Measurements from ENCODE around the gene MMP21.

Gene MMP21

DNA sequence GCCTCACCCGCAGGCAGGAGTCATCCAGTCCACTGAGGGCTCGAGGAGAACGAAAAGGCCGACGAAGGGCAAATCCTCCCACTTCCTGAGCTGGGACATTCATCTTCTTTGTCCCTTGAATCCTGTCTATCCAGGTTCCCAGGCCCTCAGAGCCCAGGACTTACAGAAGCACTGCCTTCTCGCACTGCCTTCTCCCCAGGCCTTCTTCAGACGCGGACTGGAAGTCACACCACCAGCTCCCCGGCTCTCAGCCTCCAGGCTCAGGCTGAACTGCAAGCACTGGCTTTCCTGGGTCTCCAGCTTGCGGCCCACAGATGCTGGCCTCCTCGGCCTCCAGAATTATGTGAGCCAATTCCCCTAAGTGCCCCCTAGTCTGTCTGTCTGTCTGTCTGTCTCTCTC is 6.4 kb upstream of the MMP21 start:
- TF ChIP-seq, protein P1, sequence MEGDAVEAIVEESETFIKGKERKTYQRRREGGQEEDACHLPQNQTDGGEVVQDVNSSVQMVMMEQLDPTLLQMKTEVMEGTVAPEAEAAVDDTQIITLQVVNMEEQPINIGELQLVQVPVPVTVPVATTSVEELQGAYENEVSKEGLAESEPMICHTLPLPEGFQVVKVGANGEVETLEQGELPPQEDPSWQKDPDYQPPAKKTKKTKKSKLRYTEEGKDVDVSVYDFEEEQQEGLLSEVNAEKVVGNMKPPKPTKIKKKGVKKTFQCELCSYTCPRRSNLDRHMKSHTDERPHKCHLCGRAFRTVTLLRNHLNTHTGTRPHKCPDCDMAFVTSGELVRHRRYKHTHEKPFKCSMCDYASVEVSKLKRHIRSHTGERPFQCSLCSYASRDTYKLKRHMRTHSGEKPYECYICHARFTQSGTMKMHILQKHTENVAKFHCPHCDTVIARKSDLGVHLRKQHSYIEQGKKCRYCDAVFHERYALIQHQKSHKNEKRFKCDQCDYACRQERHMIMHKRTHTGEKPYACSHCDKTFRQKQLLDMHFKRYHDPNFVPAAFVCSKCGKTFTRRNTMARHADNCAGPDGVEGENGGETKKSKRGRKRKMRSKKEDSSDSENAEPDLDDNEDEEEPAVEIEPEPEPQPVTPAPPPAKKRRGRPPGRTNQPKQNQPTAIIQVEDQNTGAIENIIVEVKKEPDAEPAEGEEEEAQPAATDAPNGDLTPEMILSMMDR (IDR thresholded peaks at IDR 0.05; ENCODE audit: low read depth, low read length, missing control alignments) = no peak
- no peak for DNase-seq (ENCODE audit: low read depth)
- no peak overlapping the region for H3K4me3 ChIP-seq (ENCODE audit: low read depth, low read length)

- DNase-seq (ENCODE audit: low read depth) = no peak
- H3K4me3 ChIP-seq (ENCODE audit: low read depth, low read length) = no peak overlapping the region
- TF ChIP-seq, protein P1 (IDR thresholded peaks at IDR 0.05; ENCODE audit: low read depth, low read length, missing control alignments) = no peak
These were observed 5.8 kb upstream of the MMP21 start for GRCh38 chr10:125781374-125781773.

- no peak overlapping the region for H3K4me3 ChIP-seq (ENCODE audit: low read depth, low read length)
- DNase-seq (ENCODE audit: low read depth) = no peak
- TF ChIP-seq, protein P1 (IDR thresholded peaks at IDR 0.05; ENCODE audit: low read depth, low read length, missing control alignments) = no peak
These were observed 4.0 kb upstream of the MMP21 start for GRCh38 chr10:125779403-125780327.

- DNase-seq (ENCODE audit: low read depth) = no peak
- no peak overlapping the region for H3K4me3 ChIP-seq (ENCODE audit: low read depth, low read length)
- TF ChIP-seq, protein P1 (IDR thresholded peaks at IDR 0.05; ENCODE audit: low read depth, low read length, missing control alignments) = no peak
These were observed 2.9 kb upstream of the MMP21 start for GRCh38 chr10:125778556-125778955.

DNA sequence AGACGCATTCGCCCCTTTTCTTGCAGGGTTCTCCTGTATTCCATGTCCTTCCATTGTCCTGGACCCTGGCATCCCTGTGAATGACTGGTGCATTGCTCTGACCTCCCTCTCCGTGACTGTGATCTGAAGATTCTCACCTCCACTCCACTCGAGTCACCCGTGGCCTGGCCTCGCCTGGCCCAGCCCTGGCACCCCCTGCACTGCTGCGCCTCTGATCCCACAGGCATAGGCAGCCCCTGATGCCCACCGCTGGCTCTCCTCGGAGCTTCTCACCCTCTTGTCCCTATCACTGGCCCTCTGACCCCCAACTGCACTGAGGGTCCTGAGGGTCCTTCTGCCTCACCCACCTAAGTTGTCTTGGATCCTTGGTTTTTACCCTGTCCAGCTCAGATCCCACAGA is 2.2 kb upstream of the MMP21 start:
- no peak overlapping the region for H3K4me3 ChIP-seq (ENCODE audit: low read depth, low read length)
- TF ChIP-seq, protein P1 (IDR thresholded peaks at IDR 0.05; ENCODE audit: low read depth, low read length, missing control alignments) = no peak
- no peak for DNase-seq (ENCODE audit: low read depth)

- DNase-seq (ENCODE audit: low read depth) = no peak
- TF ChIP-seq, protein P1 (IDR thresholded peaks at IDR 0.05; ENCODE audit: low read depth, low read length, missing control alignments) = no peak
- H3K4me3 ChIP-seq (ENCODE audit: low read depth, low read length) = no peak overlapping the region
These were observed 935 bp downstream of the MMP21 start for GRCh38 chr10:125774581-125775191.
